Muscle layer of colon (tissue), 2 donors: ENCODE data around the gene RPL31.

Experiments used
- H3K27ac ChIP-seq: one replicate; pipeline ENCODE4 v1.7.0; 2013; ENCODE audit warnings: low read depth, mild to moderate bottlenecking, low read length, moderate library complexity
- H3K27me3 ChIP-seq, 2 donors: one replicate each; pipeline ENCODE4 v1.7.0; 2013; ENCODE audit warnings: low read length in 2 of 2, mild to moderate bottlenecking in 2 of 2; ENCODE audit not compliant: insufficient read depth in 2 of 2, control insufficient read depth in 1 of 2
- H3K36me3 ChIP-seq: one replicate; pipeline ENCODE4 v1.7.0; 2013; ENCODE audit warnings: mild to moderate bottlenecking, low read length; ENCODE audit not compliant: insufficient read depth
- H3K4me1 ChIP-seq: one replicate; pipeline ENCODE4 v1.7.0; 2013; ENCODE audit warnings: mild to moderate bottlenecking, low read length; ENCODE audit not compliant: insufficient read depth
- H3K4me3 ChIP-seq, 2 donors: one replicate each; pipeline ENCODE4 v1.7.0; 2013; ENCODE audit warnings: low read length in 2 of 2, low read depth in 1 of 2, mild to moderate bottlenecking in 1 of 2, moderate library complexity in 1 of 2
- H3K9ac ChIP-seq: one replicate; pipeline ENCODE4 v1.7.0; 2013; ENCODE audit warnings: low read length
- H3K9me3 ChIP-seq: one replicate; pipeline ENCODE4 v1.7.0; 2013; ENCODE audit warnings: mild to moderate bottlenecking, low read length
- donor health status: abdominal sarcoma.
- donor health status: Adenocarcinoma of cecum.

The RPL31 gene

DNA sequence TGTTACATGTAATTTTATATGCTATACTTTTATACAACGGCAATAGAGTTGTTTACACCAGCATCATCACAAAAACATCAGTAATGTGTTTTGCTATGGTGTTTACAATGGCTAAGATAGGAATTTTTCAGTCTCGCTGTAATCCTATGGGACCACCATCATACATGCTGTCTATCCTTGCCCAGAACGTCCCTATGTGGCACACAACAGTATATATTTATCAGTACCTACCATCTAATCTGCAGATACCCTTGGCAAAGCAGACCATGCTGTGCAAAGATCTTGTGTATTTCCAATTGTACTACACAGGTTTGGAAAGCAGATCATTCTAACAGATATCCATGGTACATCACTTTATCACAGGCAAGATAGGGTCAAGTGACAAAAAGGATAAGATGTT lies 15.3 kb downstream of the RPL31 start:
- Histone ChIP-seq H3K27me3 (no peaks in the 10 kb centered on the region), H3K9ac (no peak overlapping the region), H3K4me3 (no peak overlapping the region), H3K4me1 (no peaks in the 10 kb centered on the region), H3K9me3 (no peaks in the 10 kb centered on the region), H3K27ac (no peak overlapping the region), H3K36me3 (peaks cover 14% of the 10 kb centered on the region)

GRCh38 chr2:101018934-101019333 lies 16.8 kb downstream of the RPL31 start:
- Histone ChIP-seq H3K4me1 (no peaks in the 10 kb centered on the region), H3K9ac (no peak overlapping the region), H3K36me3 (peaks cover 10% of the 10 kb centered on the region), H3K9me3 (no peaks in the 10 kb centered on the region), H3K27ac (no peak overlapping the region), H3K4me3 (no peak overlapping the region), H3K27me3 (no peaks in the 10 kb centered on the region)

DNA sequence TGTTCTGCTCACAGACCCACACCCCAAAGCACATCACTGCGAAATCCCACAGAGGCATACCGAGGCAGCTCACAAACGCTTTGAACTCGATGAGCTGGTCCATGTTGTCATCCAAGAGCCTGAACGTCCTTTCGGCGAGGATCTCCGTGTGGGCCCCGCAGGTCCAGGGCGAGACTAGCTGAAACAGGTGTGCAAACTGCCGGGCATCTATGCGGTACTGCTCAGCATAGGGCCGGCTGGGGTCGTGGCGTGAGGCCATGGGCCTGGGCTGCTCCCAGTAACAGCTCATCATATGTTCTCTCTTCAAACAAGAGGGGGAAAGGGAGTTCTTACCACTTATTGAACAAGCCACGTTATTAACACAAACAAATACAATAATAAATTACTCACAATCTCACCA lies 20.1 kb downstream of the RPL31 start:
- H3K9ac ChIP-seq = no peak overlapping the region
- H3K9me3 ChIP-seq = no peaks in the 10 kb centered on the region
- H3K4me1 ChIP-seq = no peaks in the 10 kb centered on the region
- no peak overlapping the region for H3K4me3 ChIP-seq
- no peaks in the 10 kb centered on the region for H3K27me3 ChIP-seq
- H3K36me3 ChIP-seq = peaks cover 6% of the 10 kb centered on the region
- no peak overlapping the region for H3K27ac ChIP-seq

- H3K9ac ChIP-seq = no peak overlapping the region
- H3K4me1 ChIP-seq = no peaks in the 10 kb centered on the region
- peaks cover 6% of the 10 kb centered on the region for H3K36me3 ChIP-seq
- H3K4me3 ChIP-seq = no peak overlapping the region
- no peaks in the 10 kb centered on the region for H3K27me3 ChIP-seq
- no peaks in the 10 kb centered on the region for H3K9me3 ChIP-seq
- H3K27ac ChIP-seq = no peak overlapping the region
Measured at GRCh38 chr2:101023327-101024107, 21.4 kb downstream of the RPL31 start.

DNA sequence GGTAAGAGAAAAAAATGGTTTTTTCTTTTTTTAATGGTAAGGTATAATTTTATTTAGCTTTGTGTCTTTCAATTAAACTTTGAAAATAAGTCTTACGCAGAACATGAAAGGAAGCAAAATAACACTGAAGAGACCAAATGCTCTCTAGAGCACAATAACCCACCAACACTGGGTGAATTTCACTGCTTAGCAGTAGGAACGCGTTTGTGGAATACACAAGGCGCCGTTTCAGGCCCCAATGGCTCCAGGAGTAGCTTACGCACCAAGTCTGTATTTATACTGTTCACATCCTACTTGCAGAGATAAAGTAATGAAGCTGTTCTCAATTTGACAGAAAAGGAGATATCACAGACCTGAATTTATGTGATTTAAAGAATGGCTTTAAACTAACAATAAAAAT lies 23.5 kb downstream of the RPL31 start:
- Histone ChIP-seq H3K9ac (no peak overlapping the region), H3K4me3 (no peak overlapping the region), H3K9me3 (no peaks in the 10 kb centered on the region), H3K36me3 (no peaks in the 10 kb centered on the region), H3K27ac (no peak overlapping the region), H3K27me3 (no peaks in the 10 kb centered on the region), H3K4me1 (no peaks in the 10 kb centered on the region)

GRCh38 chr2:101026253-101026701 lies 24.2 kb downstream of the RPL31 start:
- Histone ChIP-seq H3K27me3 (no peaks in the 10 kb centered on the region), H3K4me3 (no peak overlapping the region), H3K9ac (no peak overlapping the region), H3K9me3 (no peaks in the 10 kb centered on the region), H3K36me3 (no peaks in the 10 kb centered on the region), H3K27ac (no peak overlapping the region), H3K4me1 (no peaks in the 10 kb centered on the region)

DNA sequence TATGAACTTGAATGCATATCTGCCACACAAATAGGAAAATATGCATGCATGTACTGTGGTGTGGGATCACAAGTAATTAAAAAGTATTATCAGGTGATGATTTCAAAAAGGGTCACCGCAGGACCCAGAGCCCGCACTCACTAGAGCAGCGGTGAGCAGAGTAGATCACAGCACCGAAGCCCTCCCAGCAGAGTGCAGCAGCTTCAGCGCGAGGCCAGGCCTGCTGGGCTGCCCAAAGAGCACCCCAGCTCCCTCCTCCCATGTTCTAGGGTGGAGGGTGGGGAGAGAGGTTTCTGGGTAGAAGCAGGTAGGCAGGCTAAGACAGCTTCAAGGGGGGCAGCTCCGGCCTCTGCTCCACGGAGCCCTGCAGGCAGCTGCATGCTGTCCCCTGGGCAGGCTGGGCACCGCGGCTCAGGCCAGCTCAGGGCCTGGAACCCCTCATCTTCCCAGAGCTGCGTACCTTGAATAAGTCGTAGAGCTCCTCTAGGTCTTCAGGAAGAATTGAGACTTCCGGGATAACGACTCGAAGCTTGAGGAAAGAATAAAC lies 24.9 kb downstream of the RPL31 start:
- Histone ChIP-seq H3K36me3 (no peaks in the 10 kb centered on the region), H3K27me3 (no peaks in the 10 kb centered on the region), H3K9me3 (no peaks in the 10 kb centered on the region), H3K4me3 (no peak overlapping the region), H3K9ac (no peak overlapping the region), H3K4me1 (no peaks in the 10 kb centered on the region), H3K27ac (no peak overlapping the region)

- Histone ChIP-seq H3K36me3 (no peaks in the 10 kb centered on the region), H3K27ac (no peak overlapping the region), H3K4me3 (no peak overlapping the region), H3K9me3 (no peaks in the 10 kb centered on the region), H3K27me3 (no peaks in the 10 kb centered on the region), H3K4me1 (no peaks in the 10 kb centered on the region), H3K9ac (no peak overlapping the region)
Measured at GRCh38 chr2:101027852-101028251, 25.8 kb downstream of the RPL31 start.

DNA sequence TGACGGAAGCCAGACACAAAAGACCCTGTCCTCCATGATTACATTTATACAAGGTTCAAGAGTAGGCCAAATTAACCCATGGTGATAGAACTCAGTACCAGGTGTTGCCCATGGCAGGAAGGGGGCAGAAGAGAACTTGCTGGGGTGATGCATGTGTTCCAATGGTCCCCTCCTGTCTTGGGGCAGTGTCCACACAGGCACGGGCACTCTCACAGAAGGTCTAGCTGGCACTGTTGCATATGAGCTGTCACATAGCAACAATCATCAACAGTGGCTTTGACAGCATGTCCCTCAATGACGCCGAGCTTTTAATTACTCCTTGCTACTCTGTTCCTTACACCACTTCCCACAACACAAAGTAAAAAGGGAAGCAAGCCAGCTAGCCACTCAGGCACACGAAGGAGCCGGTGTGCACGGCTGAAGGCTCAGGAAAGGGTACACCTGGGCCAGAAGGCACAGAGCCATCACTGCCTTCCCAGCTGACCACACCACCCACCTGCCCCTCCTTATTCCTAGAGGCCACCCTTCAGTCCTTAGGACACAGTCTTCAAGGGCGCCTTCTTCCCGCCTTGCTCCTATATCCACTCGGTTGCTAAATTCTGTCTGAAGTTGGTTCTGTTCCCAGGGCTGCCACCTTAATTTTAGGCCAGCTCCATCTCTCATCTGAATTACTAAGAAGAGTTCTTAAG lies 28.9 kb downstream of the RPL31 start:
- Histone ChIP-seq H3K9ac (no peak overlapping the region), H3K36me3 (peaks cover 4% of the 10 kb centered on the region), H3K4me3 (no peak overlapping the region), H3K9me3 (no peaks in the 10 kb centered on the region), H3K27ac (no peak overlapping the region), H3K27me3 (no peaks in the 10 kb centered on the region), H3K4me1 (no peaks in the 10 kb centered on the region)

DNA sequence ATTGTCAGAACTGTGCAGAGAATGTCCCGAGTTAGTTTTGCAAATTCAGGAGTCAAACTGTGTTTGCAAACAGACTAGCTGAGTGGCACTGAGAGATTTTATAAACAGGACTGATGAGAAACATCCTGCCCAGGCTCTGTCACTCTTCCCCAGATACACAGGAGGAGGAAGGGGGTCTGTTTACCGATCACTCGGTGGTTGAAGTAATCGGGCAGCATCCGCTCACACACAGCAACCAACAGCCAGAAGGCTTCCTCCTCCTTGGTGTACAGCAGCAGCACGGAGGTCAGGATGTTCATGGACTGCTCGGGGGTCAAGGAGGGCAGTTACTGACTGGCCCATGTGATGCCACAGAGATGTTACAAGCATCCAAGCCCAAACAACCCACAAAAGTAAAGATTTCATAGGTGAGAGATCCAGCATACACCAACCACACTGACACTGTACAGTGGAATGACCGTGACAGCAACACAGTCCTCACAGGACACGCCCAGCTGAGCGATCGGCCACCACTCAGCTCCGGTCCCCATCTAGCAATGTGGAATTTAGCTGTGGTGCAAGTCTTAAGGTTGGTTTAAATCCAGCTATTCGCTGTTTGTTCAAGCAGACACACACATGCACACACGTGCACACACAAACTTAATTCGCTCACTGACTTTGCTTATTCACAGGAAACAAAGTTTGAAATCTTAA lies 30.1 kb downstream of the RPL31 start:
- no peaks in the 10 kb centered on the region for H3K27me3 ChIP-seq
- H3K4me3 ChIP-seq = no peak overlapping the region
- no peak overlapping the region for H3K9ac ChIP-seq
- H3K9me3 ChIP-seq = no peaks in the 10 kb centered on the region
- H3K36me3 ChIP-seq = peaks cover 4% of the 10 kb centered on the region
- no peak overlapping the region for H3K27ac ChIP-seq
- no peaks in the 10 kb centered on the region for H3K4me1 ChIP-seq

DNA sequence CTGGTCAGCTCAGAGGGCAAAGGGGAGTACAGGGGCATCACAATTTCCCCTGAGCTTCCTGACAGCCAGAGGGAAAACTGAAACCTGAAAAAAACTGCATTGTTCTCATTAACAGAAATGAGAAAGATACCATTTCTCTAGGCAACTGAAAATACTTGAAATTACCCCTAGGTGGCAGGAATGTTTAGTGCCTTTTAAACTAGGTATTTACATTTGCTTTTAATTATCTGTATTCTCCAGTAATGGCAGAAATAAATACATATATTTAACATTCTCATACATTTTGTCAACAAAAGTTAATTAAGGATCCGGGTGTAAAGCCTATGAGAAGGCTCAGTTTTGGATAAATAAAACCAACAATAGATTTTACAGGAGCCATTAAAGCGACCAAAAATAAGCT lies 34.5 kb downstream of the RPL31 start:
- Histone ChIP-seq H3K9me3 (no peaks in the 10 kb centered on the region), H3K4me1 (no peaks in the 10 kb centered on the region), H3K27me3 (no peaks in the 10 kb centered on the region), H3K9ac (no peak overlapping the region), H3K36me3 (peaks cover 16% of the 10 kb centered on the region), H3K27ac (no peak overlapping the region), H3K4me3 (no peak overlapping the region)
